Activated T-helper 1 cell treated with Interleukin-2 at 50 U/mL for 16 hours (primary cell): ENCODE results near the gene PPFIA2.
"Not testable (repeated sequence)": the region's sequence is repeated elsewhere in the genome, so short reads cannot be mapped to it uniquely, and the experiment has no call there.

Source experiments
- DNase-seq: peaks from one replicate; pipeline ENCODE4 v3.0.0-alpha.2; 2020; ENCODE audit warnings: low read depth

Gene PPFIA2

GRCh38 chr12:81261508-81262207 lies 497.5 kb downstream of the PPFIA2 start:
- DNase-seq, result no peak

DNA sequence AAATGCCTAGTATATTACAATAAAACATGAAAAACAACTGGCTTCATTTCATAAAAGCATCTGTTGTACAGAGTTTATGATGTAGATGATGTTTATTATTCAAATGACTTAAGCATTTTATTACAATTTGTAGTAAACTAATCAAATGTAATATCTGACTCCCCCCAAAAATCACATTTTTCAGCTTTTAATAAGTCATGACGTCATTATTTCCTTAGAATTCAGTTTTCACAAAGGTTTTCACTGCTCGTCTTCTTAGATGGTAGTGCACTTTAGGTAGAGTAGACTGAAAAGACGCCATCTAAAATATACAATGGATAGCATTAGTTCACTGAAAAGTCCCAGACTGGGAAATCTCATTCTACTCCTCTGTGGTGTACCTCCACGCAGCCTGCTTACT lies 499.8 kb downstream of the PPFIA2 start:
- DNase-seq, result no peak

- DNase-seq, result no peak
These were observed 501.1 kb downstream of the PPFIA2 start for GRCh38 chr12:81257947-81258551.

DNA sequence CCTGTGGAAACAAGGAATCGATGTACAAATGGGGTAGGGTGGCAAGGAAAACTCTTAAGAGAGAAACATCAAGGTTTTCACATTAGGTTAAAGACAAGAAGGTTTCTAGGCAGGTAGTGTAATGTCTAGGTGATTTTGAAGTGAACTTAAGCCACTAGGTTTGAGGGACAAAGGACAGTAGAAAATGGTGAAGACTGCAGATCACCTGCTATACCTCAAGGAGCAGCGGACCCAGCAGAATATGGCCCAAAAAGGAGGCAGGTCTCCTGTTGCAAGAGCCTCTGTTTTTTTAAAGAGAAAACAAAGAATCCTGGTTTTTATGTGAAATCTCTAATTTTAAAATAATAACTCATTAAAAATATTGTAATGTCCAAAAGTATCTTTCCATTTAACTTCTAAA lies 503.2 kb downstream of the PPFIA2 start:
- no peak for DNase-seq

DNA sequence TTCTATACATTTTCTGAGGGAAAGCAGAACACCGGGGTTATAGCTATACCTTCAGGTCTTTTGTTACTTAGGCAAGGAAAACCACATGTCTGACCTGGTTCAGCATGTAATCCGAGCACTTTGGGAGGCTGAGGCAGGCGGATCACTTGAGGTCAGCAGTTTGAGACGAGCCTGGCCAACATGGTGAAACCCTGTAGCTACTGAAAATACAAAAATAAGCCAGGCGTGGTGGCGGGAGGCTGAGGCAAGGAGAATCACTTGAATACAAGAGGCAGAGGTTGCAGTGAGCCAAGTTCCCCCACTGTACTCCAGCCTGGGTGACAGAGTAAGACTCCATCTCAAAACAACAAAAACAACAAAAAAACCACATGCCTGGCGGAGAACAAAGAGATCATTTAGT lies 503.7 kb downstream of the PPFIA2 start:
- no peak for DNase-seq

DNA sequence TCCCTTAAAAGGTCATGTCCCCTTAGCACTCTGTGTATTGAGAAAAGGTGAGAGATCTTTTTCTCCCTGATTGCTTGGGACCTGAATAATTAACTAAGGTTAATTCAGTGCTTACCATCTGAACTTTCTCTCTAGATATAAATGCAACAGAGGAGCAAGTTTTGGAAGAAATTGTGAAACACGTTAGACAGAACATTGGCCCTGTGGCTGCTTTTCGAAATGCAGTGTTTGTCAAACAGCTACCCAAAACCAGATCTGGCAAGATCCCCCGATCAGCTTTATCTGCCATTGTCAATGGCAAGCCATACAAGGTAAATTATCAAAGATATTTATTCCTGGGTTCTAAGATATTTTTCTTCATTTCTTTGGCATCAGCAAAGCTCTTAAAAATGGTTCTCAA lies 505.8 kb downstream of the PPFIA2 start:
- no peak for DNase-seq

GRCh38 chr12:81252228-81252627 lies 506.9 kb downstream of the PPFIA2 start:
- DNase-seq, result no peak

DNA sequence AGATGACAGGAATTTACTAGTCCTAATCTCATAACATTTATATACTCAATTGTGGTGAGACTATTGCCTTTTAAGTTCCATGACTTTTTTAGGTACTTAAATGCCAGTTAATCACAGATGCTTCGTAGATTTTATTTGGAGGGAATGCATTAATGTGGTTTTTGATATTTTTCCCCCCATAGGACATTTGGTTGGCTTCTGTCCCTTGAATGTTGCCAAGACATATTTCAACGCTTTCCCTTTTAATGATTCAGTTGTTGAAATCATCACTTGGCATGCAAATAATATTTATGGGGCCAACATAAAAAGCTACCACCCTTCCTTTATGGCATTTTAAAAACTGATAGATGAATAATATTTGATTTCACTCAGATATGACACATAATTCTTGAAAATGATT lies 509.2 kb downstream of the PPFIA2 start:
- DNase-seq, result no peak

GRCh38 chr12:81245907-81246570 lies 513.1 kb downstream of the PPFIA2 start:
- no peak for DNase-seq

DNA sequence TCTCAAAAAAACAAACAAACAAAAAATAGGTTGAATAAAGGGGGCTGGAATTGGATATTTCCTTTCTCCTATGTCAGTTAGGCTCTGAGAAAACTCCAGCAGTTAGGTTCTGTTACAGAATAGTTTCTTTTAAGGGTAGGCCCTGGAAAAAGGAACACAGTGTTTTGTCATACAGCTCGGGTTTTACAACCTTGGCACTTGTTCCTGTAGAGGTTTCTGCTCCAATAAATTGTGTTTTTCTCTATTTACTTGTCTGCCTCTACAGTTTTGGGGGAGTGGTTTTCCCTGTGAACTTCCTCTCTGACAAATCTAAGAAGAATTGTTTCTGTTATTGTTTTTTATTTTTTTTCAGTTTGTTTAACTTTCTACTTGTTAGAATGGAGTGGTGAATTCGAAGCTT lies 513.7 kb downstream of the PPFIA2 start:
- no peak for DNase-seq

GRCh38 chr12:81231574-81232368 lies 527.4 kb downstream of the PPFIA2 start:
- DNase-seq, result no peak

GRCh38 chr12:81229759-81230158 lies 529.4 kb downstream of the PPFIA2 start:
- no peak for DNase-seq

DNA sequence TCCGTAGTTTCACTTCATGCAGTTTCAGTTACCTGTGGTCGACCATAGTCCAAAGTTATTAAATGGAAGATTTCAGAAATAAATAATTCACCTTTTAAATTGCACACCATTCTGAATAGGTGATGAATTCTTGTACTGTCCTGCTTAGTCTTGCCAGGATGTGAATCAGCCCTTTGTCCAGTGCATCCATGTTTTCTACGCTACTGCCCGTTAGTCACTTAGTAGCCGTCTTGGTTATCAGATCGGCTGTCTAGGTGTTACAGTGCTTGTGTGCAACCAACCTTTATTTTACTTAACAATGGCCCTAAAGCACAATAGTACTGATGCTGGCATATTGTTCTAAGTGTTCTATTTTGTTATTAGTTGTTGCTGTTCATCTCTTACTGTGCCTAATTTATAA lies 534.5 kb downstream of the PPFIA2 start:
- DNase-seq, result no peak

GRCh38 chr12:81222846-81223592 lies 536.1 kb downstream of the PPFIA2 start:
- DNase-seq, result no peak

- no peak for DNase-seq
These were observed 537.5 kb downstream of the PPFIA2 start for GRCh38 chr12:81221681-81222080.

GRCh38 chr12:81216739-81217138 lies 542.4 kb downstream of the PPFIA2 start:
- DNase-seq, result no peak

DNA sequence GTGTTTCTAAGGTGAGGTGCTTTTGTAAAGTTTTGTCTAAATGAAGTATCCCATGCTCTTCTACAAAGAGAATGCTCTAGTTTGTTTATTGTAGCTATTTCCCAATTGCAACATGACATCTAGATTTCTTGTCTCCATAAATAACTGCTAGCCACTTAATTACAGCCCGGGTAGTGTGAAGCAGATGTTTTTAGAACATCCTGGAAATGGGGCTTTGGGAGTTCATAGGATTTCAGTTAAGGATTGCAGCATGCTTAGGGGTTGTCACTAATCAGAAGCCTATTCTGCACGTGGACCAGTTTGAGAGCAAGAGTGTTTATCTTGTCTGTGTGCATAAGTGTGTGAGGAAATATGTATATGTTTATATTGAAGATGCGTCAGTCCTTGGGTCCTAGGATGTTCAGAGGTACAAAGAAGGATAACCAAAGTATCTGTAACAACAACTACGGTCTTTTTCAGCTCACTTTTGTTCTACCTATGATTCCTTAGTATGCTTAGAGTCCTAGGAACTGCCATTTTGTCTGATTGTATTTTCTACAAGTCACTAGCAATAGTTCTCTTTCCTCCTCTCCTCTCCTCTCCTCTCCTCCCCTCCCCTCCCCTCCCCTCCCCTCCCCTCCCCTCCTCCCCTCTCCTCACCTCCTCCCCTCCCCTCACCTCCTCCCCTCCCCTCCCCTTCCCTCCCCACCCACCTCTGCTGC lies 546.0 kb downstream of the PPFIA2 start:
- DNase-seq, result no peak

DNA sequence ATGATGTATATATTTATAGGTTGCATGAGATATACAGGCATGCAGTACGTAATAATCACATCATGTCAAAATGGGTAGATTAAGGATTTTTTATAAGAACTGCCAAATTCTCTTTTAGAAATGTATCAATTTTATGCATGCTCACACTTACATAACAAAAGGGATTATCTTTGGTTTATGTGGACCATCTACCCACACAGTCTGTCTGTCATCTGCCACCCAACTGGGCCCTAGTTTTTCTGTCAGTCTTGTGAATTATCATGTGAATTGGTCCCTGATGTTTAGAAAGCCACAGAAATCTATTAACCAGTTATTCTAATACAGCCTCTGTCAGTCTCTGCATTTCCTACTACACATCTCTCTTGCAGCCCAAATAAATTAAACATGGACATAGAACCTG lies 547.8 kb downstream of the PPFIA2 start:
- DNase-seq, result no peak

DNA sequence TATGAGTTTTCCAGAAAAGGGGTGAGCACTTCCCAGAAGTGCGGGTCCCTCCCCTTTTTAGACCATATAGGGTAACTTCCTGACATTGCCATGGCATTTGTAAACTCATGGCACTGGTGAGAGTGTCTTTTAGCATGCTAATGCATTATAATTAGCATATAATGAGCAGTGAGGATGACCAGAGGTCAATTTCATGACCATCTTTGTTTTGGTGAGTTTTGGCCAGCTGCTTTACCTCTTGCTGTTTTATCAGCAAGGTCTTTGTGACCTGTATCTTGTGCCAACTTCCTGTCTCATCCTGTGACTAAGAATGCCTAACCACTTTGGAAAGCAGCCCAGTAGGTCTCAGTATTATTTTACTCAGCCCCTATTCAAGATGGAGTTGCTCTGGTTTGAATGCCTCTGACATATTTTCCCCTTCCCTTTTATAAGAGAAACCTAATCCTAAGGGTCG lies 549.4 kb downstream of the PPFIA2 start:
- not testable (repeated sequence) for DNase-seq

DNA sequence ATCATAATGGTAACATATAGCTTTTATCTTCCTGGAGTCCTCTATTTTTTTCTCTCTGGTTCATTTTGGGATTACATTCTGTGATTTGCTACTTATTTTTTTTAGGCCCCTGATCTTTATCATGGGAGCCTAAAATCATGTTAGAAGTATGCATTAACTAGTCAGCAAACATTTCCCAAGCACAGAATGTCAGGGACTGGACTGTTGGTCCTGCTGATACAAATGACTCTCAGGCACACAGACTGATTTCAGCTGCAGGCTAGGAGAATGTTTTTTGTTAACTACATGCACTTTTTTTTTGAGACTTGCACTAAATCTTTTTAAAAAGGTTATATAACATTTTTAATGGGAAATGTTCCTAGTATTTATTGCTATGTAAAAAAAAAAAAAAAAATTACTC lies 550.1 kb downstream of the PPFIA2 start:
- no peak for DNase-seq

GRCh38 chr12:81208187-81208911 lies 550.8 kb downstream of the PPFIA2 start:
- DNase-seq, result no peak
